DMS114 treated with DMSO at 0.1 percent for 48 hours (cell line): Measurements from ENCODE around the gene PIAS4.

ENCODE experiments used
- DNase-seq: peaks from one replicate; lab custom pipeline; 2025; ENCODE audit not compliant: unreplicated experiment; lab: John Stamatoyannopoulos, UW

The PIAS4 gene

DNA sequence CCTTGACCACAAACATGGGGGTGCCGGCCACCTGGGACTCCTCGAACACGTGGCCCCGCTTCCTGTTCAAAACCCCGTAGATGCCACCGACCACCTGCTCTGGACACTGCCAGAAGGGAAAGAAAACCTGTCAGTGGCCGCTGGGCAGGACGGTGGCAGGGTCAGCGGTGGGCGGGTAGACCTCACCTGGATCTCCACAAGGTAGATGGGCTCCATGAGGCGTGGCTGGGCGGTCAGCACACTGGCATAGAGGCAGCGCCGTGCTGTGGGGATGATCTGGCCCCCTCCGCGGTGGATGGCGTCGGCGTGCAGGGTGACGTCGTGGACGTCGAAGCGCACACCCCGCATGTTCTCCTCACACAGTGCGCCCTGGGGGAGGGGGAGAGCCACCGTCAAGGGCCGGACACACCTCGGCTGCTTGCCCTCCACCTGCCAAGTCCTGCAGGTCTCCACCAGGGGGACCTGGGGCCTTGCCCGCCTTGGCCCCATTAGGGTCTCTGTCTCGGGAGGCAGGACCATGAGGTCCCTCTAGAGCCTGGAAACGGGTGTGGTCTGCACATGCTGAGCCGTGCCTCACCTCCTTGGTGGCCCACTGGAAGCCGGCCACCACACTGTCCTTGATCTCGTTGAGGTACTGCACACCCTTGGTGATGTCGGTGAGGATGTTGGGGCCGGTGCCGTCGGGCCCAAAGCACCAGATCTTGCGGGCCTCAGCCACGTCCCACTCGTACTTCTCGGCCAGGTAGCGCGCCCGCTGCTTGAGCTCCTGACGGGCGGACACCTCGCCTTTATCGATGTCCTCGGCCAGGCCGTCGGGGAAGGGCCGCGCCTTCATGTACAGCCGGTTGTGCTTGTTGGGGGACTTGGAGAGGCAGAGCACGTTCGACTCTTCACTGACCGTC is 30.0 kb upstream of the PIAS4 start:
- DNase-seq = no peak

DNA sequence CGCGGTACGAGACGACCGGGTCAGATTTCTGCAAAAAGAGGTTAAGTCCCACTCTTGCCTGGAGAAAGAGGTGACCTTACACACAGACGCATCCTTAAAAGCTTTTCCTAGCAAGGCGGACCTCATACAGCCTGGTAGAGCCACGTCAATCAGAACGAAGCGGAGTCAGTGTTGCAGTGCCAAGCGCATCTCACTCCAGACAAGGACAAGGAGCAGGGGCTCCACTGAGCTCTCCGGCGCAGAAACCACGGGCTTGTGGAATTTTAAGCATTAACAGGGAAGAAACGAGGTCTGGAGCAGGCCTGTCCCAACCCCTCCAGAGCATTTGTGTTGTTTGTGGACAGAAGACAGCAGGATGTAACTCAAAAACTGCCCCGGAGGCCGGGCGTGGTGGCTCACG is 29.4 kb upstream of the PIAS4 start:
- no peak for DNase-seq

DNA sequence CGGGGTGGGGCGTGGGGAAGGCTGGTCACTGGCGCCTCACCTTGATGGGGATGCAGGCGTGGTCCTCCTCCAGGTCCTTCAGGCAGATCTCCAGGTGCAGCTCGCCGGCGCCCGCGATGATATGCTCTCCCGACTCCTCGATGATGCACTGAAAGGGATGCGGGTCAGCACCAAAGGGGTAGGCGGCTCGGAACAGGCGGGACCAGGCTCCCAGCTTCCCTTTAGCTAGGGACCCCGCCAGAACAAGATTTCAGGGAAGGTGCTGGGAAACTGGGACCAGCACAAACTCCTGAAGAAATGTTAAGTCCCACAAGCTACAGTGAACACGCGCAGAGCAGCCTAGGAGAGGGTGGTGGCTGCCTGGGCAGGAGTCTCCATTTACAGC is 28.3 kb upstream of the PIAS4 start:
- DNase-seq = no peak

DNA sequence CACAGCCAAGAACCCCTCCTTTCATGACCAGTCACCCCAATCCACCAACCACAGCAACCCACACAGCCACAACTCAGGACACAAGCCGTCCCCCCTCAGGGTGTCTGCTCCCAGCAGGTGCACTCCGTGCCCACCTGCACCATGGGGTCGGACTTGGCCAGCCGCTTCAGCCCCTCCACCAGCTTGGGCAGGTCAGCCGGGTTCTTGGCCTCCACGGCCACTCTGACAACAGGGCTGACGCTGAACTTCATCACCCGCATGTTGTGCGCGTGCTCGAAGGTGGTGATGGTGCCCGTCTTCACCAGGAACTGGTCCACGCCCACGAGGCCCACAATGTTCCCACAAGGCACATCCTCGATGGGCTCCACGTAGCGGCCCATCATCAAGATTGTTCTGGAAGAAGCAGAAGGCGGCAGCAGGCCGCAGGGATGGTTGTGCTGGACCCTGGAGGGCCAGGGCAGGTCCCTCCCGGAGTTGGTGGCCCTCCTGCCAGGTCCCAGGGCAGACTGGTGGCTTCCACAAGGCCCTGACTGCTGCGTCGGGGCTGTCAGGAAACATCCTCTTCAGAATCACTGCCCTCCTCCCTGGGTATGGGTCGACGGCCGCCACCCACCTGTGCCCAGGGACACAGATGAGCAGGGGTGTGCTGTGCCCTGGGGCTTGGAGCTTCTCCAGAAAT is 27.7 kb upstream of the PIAS4 start:
- no peak for DNase-seq

DNA sequence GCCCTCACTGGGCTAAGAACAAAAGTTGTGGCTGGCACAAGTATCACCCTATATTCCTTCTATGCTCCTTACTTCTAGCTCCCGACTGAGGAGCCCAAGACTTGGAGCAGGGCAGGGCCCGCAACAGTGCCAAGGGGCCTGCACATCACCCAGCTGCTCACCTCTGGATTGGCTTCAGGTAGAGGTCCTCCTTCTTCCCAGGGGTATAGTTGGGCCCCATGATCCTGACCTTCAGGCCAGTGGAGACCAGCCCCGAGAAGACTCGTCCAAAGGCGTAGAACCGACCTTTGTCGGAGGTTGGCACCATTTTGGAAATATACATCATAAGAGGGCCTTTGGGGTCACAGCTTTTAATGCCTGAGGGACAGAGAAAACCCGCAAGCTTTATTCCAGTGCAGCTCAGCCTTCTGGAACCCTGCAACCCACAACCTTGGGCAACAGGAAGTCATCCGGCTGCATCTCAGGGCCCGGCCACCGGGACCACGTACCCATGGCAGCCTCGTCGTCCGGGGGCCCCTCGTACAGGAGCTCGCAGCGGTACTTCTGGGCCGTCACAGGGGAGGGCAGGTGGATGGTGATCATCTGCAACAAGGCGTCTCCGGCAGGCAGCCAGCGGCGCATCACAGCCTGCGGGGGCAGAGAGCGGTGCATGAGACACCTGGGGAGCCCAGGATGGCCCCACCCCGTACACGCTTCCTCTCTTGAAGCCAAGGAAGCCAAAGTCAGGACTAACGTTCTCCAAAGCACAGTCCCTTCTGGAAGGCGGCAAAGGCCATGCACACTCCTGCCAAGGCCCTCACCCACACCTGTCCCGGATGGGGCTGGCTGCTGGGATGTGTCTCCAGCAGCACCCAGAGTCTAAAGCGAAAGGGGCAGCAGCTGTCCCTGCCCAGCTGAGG is 26.9 kb upstream of the PIAS4 start:
- no peak for DNase-seq

DNA sequence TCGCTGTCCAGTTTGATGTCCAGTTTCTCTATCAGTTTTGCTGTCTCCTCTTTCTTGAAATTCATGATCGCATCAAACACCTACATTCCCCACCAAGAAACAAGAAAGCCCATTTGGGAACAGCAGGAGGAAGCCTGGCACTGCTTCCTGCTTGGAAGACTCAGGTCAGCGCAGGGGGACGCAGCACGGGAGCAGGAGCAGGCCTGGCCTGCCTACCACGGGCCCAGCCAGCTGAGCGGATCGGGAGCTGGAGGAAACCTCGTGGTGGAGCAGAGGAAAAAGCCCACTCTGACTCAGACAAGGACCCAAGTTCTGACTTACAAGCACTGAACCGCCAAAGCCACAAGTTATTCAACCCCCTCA is 26.2 kb upstream of the PIAS4 start:
- no peak for DNase-seq

DNA sequence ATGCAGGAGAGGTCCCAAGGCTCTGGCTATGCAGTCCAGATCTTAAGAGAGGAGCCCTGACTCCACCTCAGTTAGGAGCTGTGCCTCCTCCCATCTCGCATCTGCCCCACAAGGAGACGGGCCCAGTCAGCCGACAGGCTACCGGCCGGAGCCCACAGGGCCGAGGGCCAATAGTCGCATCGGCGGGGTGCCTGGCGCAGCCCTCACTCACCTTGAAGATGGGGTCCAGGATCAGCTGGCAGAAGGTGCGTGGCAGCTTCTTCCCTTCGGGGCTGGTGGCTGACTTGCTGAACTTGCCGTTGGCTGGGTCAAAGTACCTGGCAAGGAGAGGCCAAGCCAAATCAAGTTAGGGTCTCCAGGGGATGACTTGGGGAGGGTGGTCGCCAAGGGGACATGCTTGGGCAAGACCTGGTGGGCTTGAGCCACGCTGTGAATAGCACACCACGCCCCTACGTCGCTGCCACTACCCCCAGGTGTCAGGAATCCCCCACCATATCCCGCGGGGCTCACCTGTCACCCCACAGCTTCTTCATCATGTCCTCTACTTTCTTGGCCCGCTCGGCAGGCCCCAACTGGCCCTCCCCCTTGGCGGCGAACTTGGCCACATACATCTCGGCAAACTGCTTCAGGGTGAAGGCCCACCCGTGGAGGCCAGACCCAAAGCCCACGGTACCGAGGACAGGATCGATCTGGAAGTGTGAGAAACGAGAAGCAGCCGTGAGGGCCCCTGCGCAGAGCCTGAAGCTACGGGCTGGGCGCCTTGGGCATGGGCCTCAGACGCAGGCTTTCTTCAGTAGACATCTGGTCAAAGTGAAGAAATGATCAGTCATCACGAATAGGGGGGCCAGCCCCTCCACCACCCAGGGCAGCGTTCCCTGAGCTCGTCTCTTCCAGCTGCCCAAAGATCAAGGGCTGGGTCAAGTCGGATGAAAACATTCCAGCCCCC is 25.5 kb upstream of the PIAS4 start:
- no peak for DNase-seq

DNA sequence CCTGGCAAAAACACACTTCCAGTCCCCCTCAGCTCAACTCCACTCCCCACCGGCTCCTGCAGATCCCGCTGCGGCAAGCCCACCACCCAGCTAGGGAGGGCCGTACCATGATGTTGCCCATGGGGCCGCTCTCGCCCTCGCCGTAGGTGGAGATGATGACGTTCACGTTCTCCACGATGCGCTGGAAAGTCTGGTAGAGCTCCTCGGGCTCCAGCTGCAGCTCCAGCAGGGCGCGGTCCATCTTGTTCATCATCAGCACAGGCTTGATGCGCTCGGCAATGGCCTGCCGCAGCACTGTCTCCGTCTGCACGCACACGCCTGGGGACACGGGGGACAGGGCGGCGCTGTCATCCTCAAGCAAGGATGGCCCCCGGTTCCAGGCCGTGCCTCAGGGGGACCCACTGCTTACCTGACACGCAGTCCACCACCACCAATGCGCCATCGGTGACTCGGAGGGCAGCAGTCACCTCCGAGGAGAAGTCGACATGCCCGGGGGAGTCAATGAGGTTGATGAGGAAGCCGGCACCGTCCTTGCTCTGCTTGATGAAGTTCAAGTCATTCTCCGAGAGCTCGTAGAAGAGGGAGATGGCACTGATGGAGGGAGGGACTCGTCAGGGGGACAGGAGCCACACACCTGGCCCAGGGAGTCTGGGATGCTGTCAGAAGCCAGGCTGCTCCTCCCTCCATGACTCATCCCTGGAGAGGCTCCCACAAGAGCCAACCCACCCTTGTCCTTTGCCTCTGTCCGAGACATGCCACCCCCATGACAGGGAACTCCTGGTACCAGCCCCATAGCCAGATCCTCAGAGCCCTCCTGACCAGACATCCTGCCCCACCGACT is 24.6 kb upstream of the PIAS4 start:
- no peak for DNase-seq

DNA sequence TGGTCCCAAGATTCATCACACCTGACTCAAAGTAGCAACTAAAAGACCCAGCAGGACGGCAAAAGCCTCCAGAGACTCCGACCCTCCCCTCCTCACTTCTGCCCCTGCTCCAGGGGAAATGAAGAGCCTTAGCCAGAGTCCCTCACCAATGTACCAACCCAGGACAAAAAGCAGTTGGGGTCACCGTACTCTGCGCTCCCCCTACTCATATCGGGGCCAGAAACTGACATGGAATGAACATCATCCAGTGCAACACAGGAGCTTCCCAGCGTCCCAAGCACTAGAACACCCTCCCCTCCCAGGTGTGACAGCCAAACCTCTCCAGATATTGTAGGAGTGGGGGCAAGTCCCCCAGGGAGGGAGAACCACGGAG is 24.0 kb upstream of the PIAS4 start:
- DNase-seq = no peak

DNA sequence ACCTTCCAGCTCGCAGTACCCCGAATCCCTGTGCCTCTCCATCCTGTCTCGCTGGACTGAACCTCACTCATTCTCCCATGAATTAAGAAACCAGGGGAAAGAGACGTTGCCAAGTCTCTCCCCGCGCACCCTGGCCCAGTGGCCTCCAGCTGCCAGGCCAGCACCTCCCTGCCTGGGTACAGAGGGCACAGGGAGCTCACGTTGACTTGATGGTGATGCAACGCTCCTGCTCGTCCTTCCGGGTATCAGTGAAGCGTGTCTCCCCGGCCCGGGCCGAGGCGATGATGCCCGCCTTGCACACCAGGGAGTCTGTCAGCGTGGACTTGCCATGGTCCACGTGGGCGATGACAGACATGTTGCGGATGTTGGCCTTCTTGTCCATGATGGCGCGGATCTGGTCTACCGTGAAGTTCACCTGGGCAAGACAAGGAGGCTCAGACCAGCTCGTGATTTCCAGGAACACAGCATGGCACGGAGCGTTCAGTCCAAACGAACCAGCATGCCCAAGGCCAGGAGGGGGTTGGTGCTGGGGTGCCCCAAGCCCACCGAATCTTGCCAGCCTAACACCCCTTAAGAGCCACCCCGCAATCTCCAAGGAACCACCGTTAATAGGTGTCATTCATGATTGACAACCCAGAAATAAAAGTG is 23.5 kb upstream of the PIAS4 start:
- DNase-seq = no peak

DNA sequence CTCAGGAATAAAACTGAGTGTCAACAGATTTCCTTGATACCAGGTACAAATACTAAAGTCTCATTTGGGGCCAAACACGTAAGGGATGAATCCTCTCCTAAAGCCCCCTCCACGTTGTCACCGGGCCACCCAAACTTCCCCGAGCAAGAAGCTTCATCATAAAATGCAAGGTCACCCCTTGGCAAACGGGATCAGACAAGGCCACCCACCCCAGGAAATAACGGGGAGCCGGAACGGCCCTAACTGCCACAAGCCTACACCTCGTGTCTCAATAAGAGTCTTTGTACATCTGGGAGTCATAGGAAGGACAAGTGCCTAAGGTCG is 23.0 kb upstream of the PIAS4 start:
- no peak for DNase-seq

DNA sequence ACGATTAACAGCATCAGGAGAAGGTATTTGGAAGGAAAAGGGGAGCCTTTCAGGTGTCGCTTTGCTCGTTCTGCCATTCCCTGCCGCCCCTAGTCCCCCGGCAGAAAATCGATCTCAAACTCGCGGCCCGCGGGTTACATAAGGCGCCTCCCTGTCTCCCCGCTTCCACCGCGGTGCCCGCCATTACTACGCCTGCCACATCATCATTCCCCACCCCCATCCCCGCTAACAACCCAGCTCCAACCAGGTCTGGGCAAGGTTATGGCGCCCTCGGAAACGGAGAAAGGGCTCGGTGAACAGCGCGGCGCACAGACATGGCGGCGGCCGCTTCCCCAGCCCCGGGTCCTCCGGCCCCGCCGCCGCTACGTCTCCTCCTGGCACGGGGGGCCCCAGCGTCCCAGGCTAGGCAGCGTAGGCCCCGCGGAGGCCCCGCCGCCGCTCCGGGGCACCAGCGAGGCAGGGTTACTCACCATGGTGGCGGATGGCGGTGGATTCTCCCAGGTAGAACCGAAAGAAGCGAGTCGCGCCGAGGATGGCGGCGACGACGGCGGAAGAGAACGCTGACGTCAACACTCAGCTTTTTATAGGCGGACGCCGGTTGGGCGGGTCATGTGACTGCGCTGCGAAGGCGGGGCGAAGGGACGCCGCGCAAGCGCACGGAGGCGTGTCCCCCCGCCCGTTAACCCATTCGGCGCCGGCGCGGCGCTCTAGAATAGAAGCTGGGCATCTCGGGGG is 22.5 kb upstream of the PIAS4 start, which contains the start of gene EEF2:
EEF2 (minus strand) TSS at position 556 of the 735 bp plus-strand sequence; CDS start at position 473, 83 bp downstream.
- DNase-seq = peak; percentile 29

DNA sequence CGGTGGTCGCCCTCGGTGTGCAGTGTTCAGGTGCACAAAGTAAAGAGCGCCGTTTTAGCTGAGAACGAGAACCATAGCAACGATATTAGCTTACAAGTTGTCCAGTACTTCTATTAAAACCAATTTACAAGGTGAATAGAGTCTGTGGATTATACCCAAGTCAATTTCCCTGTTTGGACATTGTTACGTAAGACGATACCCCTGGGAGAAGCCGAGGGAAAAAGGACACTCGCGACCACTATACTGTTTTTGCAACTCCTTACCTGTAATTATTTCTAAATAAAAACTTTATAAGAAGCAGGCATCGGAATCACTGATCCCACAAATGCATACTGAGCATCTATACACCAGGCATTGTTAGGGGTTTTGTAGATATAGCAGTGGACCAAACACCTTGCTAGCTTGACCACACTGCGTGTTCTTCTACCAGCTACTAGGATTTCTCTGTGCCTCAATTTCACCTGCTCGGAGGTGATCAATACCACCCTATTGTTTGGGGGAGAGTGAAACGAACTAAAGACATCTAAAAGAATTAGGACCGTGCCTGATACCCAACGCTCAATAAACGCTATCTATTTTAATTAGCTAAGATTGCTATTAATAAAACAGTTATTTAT is 21.8 kb upstream of the PIAS4 start:
- no peak for DNase-seq

DNA sequence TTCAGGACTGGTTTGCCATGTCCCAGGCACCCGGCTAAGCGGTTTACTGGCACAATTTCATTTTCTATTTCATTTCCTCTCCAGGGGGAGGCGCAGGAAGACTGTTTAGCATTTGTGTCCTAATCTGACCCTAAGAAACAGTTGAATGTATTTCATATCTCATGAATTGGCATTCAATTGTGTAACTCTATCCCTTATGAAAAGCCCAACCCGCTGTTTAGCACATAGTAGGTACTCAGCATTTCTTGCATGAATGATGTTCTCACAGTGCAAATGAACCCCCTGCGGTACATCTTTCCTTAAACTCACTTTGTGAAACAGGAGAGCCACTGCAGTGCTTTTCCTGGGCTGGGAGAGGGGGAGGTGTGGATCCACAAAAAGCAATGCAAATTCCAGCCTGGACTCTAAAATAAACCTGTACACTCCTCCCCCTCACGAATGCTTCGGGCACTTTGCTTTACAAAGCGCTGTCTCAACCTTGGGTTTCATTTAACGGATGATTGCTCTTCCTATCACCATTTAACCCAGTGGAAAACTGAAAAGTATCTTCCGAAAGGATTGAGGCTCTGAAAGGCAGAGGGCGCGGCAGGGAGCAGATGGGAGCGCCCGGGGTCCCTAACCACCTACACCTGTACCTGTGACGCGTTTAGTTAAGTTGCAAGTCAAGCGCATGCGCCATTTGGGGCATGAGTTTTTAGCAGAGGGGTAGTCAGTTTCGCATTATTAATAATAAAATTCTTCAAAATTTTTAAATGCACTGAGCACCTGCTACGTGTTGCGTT is 21.1 kb upstream of the PIAS4 start:
- peak; percentile 74 for DNase-seq

DNA sequence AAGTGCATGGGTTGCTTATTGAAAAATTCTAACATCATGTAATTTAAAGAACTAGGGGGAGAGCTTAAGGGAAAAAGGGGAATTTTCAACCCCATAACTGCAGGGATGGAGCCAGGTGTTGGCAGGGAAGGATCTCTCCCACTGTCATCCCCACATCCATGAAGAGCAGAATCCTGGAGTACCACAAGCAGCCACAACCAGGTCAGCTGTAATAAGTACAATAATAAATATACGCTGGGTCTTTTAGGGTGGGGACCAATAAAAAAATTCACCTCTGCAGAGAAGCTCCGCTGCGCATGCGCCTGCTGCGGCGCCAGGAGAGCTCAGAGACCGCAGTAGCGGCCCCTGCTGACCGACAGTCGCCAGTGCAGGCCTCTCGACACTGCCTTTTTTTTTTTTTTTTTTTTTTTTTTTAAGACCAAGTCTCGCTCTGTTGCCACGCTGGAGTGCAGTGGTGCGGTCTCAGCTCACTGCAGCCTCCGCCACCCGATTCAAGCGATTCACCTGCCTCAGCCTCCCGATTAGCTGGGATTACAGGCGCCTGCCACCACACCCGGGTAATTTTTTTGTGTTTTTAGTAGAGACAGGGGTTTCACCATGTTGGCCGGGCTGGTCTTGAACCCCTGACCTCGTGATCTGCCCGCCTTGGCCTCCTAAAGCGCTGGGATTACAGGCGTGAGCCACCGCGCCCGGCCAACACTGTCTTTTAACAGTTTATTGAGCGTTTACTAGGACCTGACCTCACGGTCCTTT is 19.7 kb upstream of the PIAS4 start:
- DNase-seq = peak; percentile 63

DNA sequence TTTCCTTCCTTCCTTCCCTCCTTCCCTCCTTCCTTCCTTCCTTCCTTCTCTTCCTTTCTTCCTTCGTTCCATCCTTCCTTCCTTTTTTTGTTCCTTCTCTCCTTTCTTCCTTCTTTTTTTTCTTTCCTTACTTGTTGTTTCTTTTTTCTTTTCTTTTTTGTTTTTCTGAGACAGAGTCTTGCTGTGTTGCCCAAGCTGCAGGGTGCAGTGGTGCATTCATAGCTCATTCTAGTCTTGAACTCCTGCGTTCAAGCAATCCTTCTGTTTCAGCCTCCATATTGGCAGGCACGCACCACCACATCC is 16.8 kb upstream of the PIAS4 start:
- DNase-seq = no peak

DNA sequence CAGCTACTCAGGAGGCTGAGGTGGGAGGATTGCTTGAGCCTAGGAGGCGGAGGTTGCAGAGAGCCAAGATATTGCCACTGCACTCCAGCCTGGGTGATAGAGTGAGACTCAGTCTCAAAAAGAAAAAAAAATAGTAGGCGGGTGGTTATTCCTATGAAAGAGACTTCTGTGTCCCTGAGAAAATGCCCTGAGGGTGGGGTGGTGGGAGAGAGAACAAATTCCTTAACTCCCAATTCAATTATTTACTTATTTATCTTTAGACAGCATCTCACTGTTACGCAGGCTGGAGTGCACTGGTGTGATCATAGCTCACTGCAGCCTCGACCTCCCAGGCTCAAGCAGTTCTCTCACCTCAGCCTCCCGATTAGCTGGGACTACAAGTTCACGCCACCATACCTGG is 11.9 kb upstream of the PIAS4 start:
- DNase-seq = no peak
